ENCODE data around the gene KNG1. TPM values are rescaled to one million over a fixed set of nuclear protein-coding genes. Genes with fewer than 3 reads are reported as not detected.

The KNG1 gene
- total RNA-seq, 1 experiment from 2014 or later: not detected

- ChIA-PET POLR2A (ENCODE audit: low non-redundant PET) (no interaction called here), CTCF (no interaction called here)
Measured at GRCh38 chr3:186713499-186713898, 3.7 kb upstream of the KNG1 start.

GRCh38 chr3:186719945-186720739, 3.0 kb downstream of the KNG1 start:
- ChIA-PET POLR2A (ENCODE audit: low non-redundant PET) (no interaction called here), CTCF (no interaction called here)
- BruUV-seq (replicated peaks): no TSS peak
- H3K36me3 ChIP-seq (ENCODE audit: insufficient read depth, low read length, poor library complexity, severe bottlenecking): no peaks in the 10 kb centered on the region
- H3K4me1 ChIP-seq (ENCODE audit: insufficient read depth, low read length, poor library complexity, severe bottlenecking): no peaks in the 10 kb centered on the region
- no peaks in the 10 kb centered on the region for H3K9me3 ChIP-seq (ENCODE audit: low read depth, low read length, poor library complexity, severe bottlenecking)
- no peak for TF ChIP-seq EZH2 (IDR thresholded peaks at IDR 0.05; ENCODE audit: borderline replicate concordance, low read depth, low read length, poor library complexity, severe bottlenecking)
- no peak for TF ChIP-seq CTCF (conservative IDR thresholded peaks at IDR 0.05; ENCODE audit: low read depth, low read length)
- intact Hi-C loops (cut with micrococcal nuclease; ENCODE audit: unreplicated experiment): no loop called here
- H3K4me3 ChIP-seq (ENCODE audit: low read depth, low read length, poor library complexity, severe bottlenecking): no peak overlapping the region
- H3K27ac ChIP-seq (ENCODE audit: low read depth, low read length, poor library complexity, severe bottlenecking): no peak overlapping the region
- H3K27me3 ChIP-seq (replicated peaks; ENCODE audit: insufficient read depth, low read depth, low read length, poor library complexity): no peaks in the 10 kb centered on the region
- no peak for DNase-seq (ENCODE audit: low spot score)

More at GRCh38 chr3:186713499-186713898, 3.7 kb upstream of the KNG1 start:
- no TSS peak for BruUV-seq (replicated peaks)
- Histone ChIP-seq H3K4me1 (ENCODE audit: insufficient read depth, low read length, poor library complexity, severe bottlenecking) (no peaks in the 10 kb centered on the region), H3K27ac (ENCODE audit: low read depth, low read length, poor library complexity, severe bottlenecking) (no peak overlapping the region), H3K9me3 (ENCODE audit: low read depth, low read length, poor library complexity, severe bottlenecking) (no peaks in the 10 kb centered on the region), H3K4me3 (ENCODE audit: low read depth, low read length, poor library complexity, severe bottlenecking) (no peak overlapping the region), H3K27me3 (replicated peaks; ENCODE audit: insufficient read depth, low read depth, low read length, poor library complexity) (no peaks in the 10 kb centered on the region), H3K36me3 (ENCODE audit: insufficient read depth, low read length, poor library complexity, severe bottlenecking) (no peaks in the 10 kb centered on the region)
- intact Hi-C loops (cut with micrococcal nuclease; ENCODE audit: unreplicated experiment): no loop called here
- no peak for DNase-seq (ENCODE audit: low spot score)
- TF ChIP-seq CTCF (conservative IDR thresholded peaks at IDR 0.05; ENCODE audit: low read depth, low read length) (no peak), EZH2 (IDR thresholded peaks at IDR 0.05; ENCODE audit: borderline replicate concordance, low read depth, low read length, poor library complexity, severe bottlenecking) (no peak)

GRCh38 chr3:186722457-186722856, 5.3 kb downstream of the KNG1 start:
- no peaks in the 10 kb centered on the region for H3K36me3 ChIP-seq (ENCODE audit: insufficient read depth, low read length, poor library complexity, severe bottlenecking)
- H3K27ac ChIP-seq (ENCODE audit: low read depth, low read length, poor library complexity, severe bottlenecking): no peak overlapping the region
- intact Hi-C loops (cut with micrococcal nuclease; ENCODE audit: unreplicated experiment): no loop called here
- H3K27me3 ChIP-seq (replicated peaks; ENCODE audit: insufficient read depth, low read depth, low read length, poor library complexity): no peaks in the 10 kb centered on the region
- peak; percentile 6 for DNase-seq (ENCODE audit: low spot score)
- BruUV-seq (replicated peaks): no TSS peak
- ChIA-PET POLR2A (ENCODE audit: low non-redundant PET) (interaction anchor here (0.5 kb wide), 1 partner anchor 99 kb away, joined by 4 read pairs; no protein-coding TSS in a partner anchor), CTCF (no interaction called here)
- no peaks in the 10 kb centered on the region for H3K4me1 ChIP-seq (ENCODE audit: insufficient read depth, low read length, poor library complexity, severe bottlenecking)
- H3K9me3 ChIP-seq (ENCODE audit: low read depth, low read length, poor library complexity, severe bottlenecking): no peaks in the 10 kb centered on the region
- H3K4me3 ChIP-seq (ENCODE audit: low read depth, low read length, poor library complexity, severe bottlenecking): no peak overlapping the region
- TF ChIP-seq EZH2 (IDR thresholded peaks at IDR 0.05; ENCODE audit: borderline replicate concordance, low read depth, low read length, poor library complexity, severe bottlenecking): no peak
- peak; percentile 29; the same call in 1 of the 2 replicates for TF ChIP-seq CTCF (conservative IDR thresholded peaks at IDR 0.05; ENCODE audit: low read depth, low read length)

Measured in A673 (cell line).